ENCODE results near the gene MXRA7.

The MXRA7 gene

DNA sequence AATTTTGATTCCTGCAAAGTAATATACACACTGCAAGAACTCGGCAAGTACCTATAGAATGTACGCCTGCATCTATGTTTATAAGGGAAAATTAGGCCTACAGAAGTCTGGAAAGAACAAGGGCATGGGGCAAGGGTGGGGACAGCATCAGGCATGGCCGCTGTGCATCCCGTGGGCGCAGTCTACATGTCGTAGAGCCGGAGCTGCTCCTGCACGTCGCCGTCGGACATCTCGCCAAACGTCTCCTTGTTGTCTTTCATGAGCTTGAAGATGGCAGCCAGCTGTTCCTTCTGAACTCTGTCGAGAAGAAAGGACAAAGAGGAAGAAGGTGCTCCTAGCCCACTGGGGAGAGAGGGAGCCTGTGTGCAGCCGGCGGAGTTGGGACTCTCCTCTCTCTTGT is 33.4 kb downstream of the MXRA7 start:
- no peak for DNase-seq (ENCODE audit: low read depth)

DNA sequence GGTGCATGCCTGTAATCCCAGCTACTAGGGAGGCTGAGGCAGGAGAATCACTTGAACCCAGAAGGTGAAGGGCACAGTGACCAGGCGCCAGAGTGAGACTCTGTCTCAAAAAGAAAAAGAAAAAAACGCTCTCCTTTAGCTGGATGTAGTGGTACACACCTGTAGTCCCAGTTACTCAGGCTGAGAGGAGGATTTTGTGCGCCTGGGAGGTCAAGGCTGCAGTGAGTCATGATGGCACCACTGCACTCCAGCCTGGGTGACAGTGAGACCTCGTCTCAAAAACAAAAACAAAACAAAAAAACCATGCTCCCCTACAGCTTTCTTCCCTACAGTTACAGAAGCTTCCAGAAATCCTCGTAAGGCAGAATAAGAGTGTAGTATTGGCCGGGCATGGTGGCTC is 34.1 kb downstream of the MXRA7 start:
- DNase-seq (ENCODE audit: low read depth) = no peak

DNA sequence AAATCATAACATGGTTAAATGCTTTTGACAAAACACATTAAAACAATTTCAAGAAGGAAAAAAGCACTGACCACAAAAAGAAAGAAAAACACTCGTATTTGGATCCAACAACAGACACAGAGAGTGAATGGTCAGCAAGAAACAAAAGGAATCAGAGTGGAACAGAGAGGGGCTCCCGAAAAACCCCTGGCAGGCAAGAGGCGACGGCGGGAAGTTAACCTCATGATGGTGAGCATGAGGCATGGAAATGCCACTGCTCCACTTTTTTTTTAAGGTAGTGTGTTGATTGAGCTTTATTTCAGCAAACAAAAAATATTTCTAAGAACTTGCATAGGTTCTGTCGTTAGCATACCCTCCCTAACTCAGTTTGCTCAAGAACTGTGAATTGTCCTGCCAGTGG is 35.1 kb downstream of the MXRA7 start:
- DNase-seq (ENCODE audit: low read depth) = no peak

DNA sequence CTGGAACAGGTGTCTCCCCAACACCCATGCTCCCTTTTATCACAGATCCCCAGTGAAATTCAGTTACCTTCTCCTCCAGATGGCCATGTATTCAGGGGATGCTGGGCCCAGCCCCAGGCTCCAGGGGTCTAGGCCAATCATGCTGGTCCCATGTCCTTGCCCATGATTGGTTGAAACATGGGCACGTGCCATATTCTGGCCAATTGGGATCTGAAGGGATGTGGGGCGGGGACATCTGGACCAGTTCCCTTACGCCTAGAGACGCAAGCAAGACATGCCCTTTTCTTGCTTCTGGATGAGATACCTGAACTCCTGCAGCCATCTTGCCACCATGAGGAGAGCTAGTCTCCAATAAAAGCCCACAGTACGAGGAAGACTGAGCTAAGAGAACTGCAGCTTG is 36.2 kb downstream of the MXRA7 start:
- no peak for DNase-seq (ENCODE audit: low read depth)

DNA sequence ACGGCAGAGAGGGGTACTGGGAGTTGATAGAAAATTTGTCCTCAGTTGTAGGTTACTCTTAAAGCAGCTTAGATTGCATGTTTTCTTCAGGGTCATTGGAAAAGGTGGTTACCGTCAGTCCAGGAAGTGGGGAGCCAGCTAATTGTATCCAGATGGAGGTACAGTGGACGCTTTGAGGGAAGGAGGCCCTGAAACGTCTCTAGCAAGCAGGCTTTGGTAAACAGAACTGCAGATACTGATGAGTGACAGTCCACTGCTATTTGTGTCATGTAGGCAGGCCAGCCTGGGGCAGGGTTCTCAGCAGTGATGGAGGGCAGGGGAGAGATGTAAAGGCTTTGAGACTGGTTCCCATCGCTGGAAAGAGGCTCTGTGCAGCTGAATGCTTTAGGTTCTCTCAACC is 37.0 kb downstream of the MXRA7 start:
- DNase-seq (ENCODE audit: low read depth) = no peak

DNA sequence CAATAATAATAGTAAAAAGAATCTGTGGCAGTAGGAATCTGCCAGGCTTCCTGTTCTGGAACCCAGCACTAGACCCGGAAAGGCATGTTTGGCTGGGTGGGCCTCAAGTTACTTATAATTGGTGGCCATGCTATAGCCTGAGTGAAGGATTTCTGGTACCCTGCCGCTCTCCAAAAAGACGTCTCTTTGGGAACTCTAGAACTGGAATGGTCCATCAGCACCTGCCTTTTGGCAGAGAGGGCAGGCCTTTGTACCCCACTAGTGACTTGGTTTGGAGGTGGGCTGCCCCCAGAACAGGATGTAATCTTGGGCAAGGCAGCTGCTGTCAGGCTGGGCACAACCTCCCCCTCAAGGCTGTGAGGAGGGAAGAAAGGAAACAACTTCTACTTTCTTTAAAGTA is 37.9 kb downstream of the MXRA7 start:
- no peak for DNase-seq (ENCODE audit: low read depth)

DNA sequence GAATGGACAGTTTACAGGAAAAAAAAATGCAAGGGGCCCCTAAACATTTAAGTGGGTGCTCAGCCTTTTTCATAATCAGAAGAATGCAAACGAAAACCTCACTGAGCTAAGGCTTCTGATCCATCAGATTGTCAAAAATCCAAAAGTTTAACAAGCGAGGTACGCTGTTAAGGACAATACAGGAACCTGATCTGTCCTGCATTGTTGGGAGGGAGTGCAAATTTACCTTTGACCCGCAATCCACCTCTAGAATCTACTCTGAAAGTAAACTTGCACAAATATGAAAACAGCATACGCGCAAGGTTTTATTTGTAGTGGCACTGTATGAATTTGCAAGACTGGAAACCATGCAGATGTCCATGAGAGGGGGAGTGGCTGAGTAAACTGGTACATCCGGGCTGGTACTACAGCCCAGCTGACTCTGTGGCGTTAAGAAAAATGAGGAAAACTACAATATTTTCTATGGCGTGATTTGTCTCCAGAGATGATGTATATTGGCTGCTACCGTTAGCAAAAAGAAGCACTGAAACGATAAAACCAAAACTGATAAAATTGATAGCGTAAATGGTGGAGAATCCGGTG is 38.4 kb downstream of the MXRA7 start:
- no peak for DNase-seq (ENCODE audit: low read depth)

GRCh38 chr17:76671912-76672262 is 38.9 kb downstream of the MXRA7 start:
- DNase-seq (ENCODE audit: low read depth) = no peak

DNA sequence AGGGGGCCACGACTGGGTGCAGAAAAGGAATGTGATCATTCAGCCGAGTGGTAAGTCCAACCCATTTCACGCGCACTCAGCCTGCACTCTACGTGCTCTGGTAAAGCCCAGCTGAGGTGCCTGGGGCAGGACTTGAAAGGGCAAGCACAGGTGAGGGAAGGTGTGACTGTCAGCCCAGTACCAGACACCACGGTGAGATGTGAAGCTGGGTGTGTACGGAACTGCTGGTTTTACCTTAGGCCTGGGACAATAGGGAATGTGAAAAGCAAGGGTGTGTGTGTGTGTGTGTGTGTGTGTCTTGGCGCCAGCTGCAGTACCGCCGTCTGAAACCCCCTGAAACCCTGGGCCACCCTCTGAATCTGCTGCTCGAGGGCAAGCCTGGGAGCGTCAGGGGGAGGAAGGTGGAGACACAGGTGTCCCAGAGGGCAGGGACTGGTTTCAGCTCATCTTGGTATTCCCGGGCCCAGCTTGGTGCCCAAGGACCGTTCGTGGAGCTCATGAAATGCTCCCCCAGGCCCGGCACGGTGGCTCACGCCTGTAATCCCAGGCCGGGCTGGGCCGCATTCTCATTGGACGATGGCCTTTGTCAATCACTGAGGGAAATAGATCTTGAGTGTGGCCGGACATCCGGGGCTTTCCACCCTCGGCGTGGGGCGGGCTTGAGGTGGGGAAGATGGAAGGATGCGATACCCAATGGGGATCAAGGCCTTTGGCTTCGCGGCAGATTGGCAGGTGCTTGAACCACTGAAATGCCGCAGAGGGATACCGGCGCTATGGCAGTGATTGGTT is 39.4 kb downstream of the MXRA7 start:
- DNase-seq (ENCODE audit: low read depth) = peak; percentile 99

- DNase-seq (ENCODE audit: low read depth) = no peak
Measured at GRCh38 chr17:76670718-76671122, 40.0 kb downstream of the MXRA7 start.

DNA sequence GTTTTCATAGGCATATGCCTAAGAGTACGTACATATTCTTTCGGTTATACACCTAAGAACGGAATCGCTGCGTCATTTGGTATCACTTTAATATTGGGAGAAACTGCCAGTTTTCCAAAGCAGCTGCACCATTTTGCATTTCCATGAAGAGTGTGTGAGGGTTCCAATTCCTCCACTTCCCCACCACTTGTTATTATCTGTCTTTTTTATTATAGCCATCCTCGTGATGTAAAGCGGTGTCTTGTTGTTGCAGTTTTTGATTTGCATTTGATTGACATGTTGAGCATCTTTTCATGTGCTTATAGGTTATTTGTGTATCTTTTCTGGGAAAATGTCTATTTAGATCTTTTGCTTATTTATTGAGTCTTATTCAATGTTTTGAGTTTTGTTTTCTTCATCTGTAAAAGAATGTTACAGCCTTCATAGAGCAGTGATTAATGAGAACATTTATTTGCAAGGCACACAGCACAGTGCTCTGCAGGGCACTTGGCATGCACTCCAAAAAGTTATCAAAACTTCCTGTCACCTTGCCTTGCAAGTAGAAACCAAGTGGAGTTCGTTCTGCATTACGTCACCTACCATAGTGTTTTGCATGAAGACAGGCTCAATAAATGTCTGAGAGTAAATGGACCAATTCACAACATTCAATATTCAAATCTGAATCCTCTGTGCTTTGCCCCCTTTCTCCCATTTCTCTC is 40.6 kb downstream of the MXRA7 start:
- DNase-seq (ENCODE audit: low read depth) = no peak

GRCh38 chr17:76667786-76668453 is 42.8 kb downstream of the MXRA7 start:
- no peak for DNase-seq (ENCODE audit: low read depth)

GRCh38 chr17:76667491-76667755 is 43.3 kb downstream of the MXRA7 start:
- DNase-seq (ENCODE audit: low read depth) = no peak

DNA sequence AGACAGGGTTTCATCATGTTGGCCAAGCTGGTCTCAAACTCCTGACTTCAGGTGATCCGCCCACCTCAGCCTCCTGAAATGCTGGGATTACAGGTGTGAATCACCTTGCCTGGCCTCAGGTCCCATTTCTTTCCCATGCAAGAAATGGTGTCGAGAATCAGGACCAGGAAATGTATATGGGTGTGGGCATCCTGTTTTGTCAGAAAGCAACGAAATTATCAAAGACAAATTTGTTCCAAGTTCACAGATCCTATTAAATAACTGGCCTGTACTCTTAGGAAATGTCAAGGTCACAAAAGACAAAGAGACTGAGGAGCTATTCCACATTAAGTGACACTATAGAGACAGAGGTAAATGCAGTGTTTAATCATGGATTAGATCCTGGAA is 50.1 kb downstream of the MXRA7 start:
- no peak for DNase-seq (ENCODE audit: low read depth)

DNA sequence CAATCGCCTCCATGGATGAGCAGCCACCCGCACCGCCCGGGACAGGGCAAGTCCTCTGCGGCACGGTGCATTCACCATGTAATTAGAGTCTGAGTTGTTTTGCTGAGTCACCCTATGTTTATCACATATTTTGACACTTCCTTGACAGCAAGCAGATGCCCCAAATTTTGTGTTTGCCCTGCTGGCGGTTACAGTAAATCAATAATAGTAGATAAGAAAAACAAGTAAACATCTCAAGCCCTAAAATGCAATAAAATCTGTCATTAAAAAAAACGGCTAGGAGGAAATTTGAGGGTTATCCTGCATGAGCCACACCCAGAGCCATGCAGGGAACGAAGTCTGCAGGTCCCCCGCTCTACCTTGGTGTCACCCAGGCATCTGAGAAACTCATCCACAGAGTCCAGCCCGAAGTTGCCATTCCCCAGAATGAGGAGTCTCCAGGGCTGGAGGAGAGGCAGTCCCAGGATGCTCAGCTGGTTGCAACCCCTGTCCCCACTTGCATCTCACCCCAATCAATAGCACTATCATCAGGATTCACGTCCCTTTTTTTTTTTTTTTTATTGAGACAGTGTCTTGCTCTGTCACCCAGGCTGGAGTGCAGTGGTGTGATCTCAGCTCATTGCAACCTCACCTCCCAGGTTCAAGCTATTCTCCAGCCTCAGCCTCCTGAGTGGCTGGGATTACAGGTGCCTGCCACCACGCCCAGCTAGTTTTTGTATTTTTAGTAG is 50.7 kb downstream of the MXRA7 start:
- no peak for DNase-seq (ENCODE audit: low read depth)

DNA sequence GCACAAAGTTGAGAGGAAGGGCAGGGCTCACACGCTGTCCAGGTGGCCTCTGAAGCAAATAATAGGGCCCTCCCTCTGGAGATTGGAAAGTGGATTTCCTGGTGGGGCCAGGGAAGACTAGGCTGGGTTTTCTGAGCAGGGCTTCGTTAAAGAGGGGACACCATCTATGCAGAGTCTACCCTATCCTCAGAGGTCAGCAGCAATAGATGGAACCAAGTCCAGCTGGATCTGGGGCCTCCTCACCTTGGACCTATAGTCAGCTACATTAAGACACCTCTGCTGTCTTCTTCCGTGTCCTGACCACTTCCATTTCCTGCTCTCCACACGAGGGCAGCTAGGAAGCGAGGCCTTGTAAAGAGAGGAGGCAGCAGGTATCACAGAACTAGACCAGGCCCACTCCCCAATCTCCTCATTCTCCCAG is 52.5 kb downstream of the MXRA7 start:
- DNase-seq (ENCODE audit: low read depth) = no peak

DNA sequence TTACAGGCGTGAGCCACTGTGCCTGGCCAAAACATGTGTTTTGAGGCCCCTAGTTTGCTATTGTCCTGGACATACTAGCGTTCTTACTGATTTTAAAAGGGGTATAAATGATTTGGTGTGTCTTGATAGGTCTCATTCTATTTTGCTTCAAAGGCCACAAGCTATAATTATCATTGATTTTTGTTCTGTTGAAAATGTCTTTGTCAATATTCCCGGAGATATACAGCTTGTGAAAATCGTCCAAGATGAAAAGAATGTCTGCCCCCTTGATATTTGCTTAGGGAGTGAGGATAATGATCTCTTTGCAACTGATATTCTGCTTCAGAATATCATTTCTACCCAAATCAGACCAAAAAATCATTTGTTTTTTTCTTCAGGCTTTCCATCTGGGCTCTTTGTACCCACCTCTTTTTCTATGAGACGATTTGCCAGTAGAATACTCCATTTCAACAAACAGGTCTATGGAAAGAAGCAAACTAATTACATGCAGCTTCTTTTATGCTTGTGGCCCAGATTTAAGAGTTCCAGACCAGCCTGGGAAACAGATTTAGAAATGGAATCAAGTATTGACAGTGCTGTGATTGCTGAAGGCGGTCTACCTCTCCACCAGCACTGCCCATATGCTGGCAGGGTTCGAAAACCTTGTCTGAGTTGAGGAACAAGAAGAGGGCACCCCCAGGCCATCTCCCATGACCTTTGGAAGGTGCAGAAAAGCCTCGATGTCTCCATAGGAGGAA is 53.1 kb downstream of the MXRA7 start:
- no peak for DNase-seq (ENCODE audit: low read depth)

- no peak for DNase-seq (ENCODE audit: low read depth)
Measured at GRCh38 chr17:76654408-76654807, 56.4 kb downstream of the MXRA7 start.

DNA sequence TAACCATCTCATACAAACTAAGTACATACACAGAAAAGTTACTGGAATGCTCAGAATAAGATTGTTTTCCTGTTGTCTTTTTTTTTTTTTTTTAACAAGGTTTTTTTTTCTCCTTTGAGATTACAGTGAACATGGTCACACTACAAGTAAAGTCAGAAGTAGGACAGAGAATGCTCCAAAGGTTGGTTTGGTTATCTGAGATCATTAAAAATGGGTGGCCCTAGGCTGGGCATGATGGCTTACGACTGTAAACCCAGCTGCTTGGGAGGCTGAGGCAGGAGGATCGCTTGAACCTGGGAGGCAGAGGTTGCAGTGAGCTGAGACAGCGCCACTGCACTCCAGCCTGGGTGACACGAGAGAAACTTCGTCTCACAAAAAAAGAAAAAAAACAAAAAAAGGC is 60.3 kb downstream of the MXRA7 start:
- no peak for DNase-seq (ENCODE audit: low read depth)

- no peak for DNase-seq (ENCODE audit: low read depth)
Measured at GRCh38 chr17:76646712-76647111, 64.1 kb downstream of the MXRA7 start.

GRCh38 chr17:76645481-76645880 is 65.3 kb downstream of the MXRA7 start:
- no peak for DNase-seq (ENCODE audit: low read depth)

DNA sequence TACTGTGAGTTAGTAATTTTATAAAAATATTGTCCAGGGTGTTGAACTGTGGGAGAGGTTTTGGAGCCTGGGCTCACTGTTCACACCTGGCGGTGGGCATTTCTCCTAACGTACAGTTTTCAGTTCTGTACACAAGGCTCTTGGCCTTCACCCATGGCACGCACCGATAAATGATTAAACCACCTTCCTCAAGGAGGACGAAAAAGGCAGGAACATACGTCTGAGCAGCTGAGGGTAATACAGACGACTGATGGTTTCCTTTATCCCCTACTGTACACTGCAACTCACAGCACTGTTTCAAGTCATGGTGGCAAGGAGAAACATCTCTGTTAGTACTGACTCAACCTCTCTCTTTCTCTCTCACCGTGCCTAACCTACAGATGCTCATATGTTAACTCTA is 65.8 kb downstream of the MXRA7 start:
- no peak for DNase-seq (ENCODE audit: low read depth)

All from stimulated activated CD8-positive, alpha-beta memory T cell treated with anti-CD3 and anti-CD28 coated beads, Interleukin-4, amount 100 ng/mL, for 24 hours (primary cell).